PC-3 (cell line): ENCODE data around the gene ACAD8. TPM values are rescaled to one million over a fixed set of nuclear protein-coding genes. Genes with fewer than 3 reads are reported as not detected.

Experiments
- ATAC-seq: fragments of 200-7000 bp; cut with Tn5 transposase; 2 replicates; pipeline ENCODE4 v1.9.1; 2020; ENCODE audit warnings: mild to moderate bottlenecking, moderate library complexity
- BruUV-seq: library from RNA; stranded (reverse); fragments of 400-500 nt; replicated peaks from 2 replicates; lab custom pipeline; 2021; lab: Mats Ljungman, UMichigan
- CTCF ChIA-PET: fragments of 300-600 bp; sonication (Branson Sonifier 250); formaldehyde crosslinking; loops from one replicate; lab custom pipeline; 2022; ENCODE audit warnings: antibody characterized with exemption; lab: Charles Lee
- POLR2A ChIA-PET: fragments of 300-600 bp; sonication (Branson Sonifier 250); formaldehyde crosslinking; loops from one replicate; lab custom pipeline; 2022; ENCODE audit warnings: antibody characterized with exemption; ENCODE audit not compliant: unreplicated experiment; lab: Charles Lee
- DNase-seq: peaks from one replicate; pipeline ENCODE4 v3.0.0-alpha.2; 2015
- H2AFZ ChIP-seq: fragments of 300-600 bp; sonication (generic); 2 replicates; pipeline ENCODE4 v1.6.0; 2016; ENCODE audit warnings: antibody characterized with exemption, low read length
- H3F3A ChIP-seq: fragments of 300-600 bp; sonication (generic); one replicate; pipeline ENCODE4 v1.6.0; 2017; ENCODE audit warnings: antibody characterized with exemption, low read length, control low read depth, mild to moderate bottlenecking; ENCODE audit not compliant: unreplicated experiment
- H3K27ac ChIP-seq: fragments of 300-600 bp; sonication (generic); 2 replicates; pipeline ENCODE4 v1.5.1; 2016; ENCODE audit warnings: mild to moderate bottlenecking, low read length
- H3K27me3 ChIP-seq: fragments of 300-600 bp; sonication (generic); 2 replicates; pipeline ENCODE4 v1.6.1; 2016; ENCODE audit warnings: low read length, mixed read lengths
- H3K36me3 ChIP-seq: fragments of 300-600 bp; sonication (generic); 2 replicates; pipeline ENCODE4 v1.6.1; 2016; ENCODE audit warnings: low read depth, mixed run types, low read length, mixed read lengths
- H3K4me1 ChIP-seq: fragments of 300-600 bp; sonication (generic); 2 replicates; pipeline ENCODE4 v1.5.1; 2016; ENCODE audit warnings: low read length; ENCODE audit not compliant: insufficient read depth
- H3K4me2 ChIP-seq: fragments of 300-600 bp; sonication (generic); 2 replicates; pipeline ENCODE4 v1.6.0; 2016; ENCODE audit warnings: low read length
- H3K4me3 ChIP-seq: fragments of 300-600 bp; sonication (generic); 2 replicates; pipeline ENCODE4 v1.5.1; 2016; ENCODE audit warnings: mild to moderate bottlenecking, low read length, mixed read lengths
- H3K79me2 ChIP-seq: fragments of 300-600 bp; sonication (generic); 2 replicates; pipeline ENCODE4 v1.6.1; 2017; ENCODE audit warnings: low read length, mixed read lengths
- H3K9ac ChIP-seq: fragments of 300-600 bp; sonication (generic); 2 replicates; pipeline ENCODE4 v1.6.0; 2016; ENCODE audit warnings: mild to moderate bottlenecking, low read length
- H3K9me2 ChIP-seq: fragments of 300-600 bp; sonication (generic); replicated peaks from 2 replicates; pipeline ENCODE4 v1.6.1; 2016; ENCODE audit warnings: mixed run types, low read length, mixed read lengths
- H3K9me3 ChIP-seq: fragments of 300-600 bp; sonication (generic); 2 replicates; pipeline ENCODE4 v1.6.1; 2016; ENCODE audit warnings: low read length, mixed read lengths
- H4K20me1 ChIP-seq: fragments of 300-600 bp; sonication (generic); 2 replicates; pipeline ENCODE4 v1.6.1; 2016; ENCODE audit warnings: low read length, mixed read lengths
- EZH2 ChIP-seq: fragments of 300-600 bp; sonication (generic); IDR thresholded peaks from one replicate; pipeline ENCODE4 v1.6.1; 2017; ENCODE audit warnings: antibody characterized with exemption, mild to moderate bottlenecking, low read length; ENCODE audit not compliant: unreplicated experiment
- EZH2phosphoT487 ChIP-seq: fragments of 300-600 bp; sonication (generic); IDR thresholded peaks from 2 replicates; pipeline ENCODE4 v1.6.1; 2018; ENCODE audit warnings: mild to moderate bottlenecking, antibody characterized with exemption, low read length, borderline replicate concordance
- intact Hi-C: fragments of 100-400 bp; cut with micrococcal nuclease; formaldehyde crosslinking; loops from 2 replicates; pipeline ENCODE4 v1.9.0; 2023
- total RNA-seq: library from RNA; depleted of rRNA; stranded (reverse); fragments of >200 nt; gene quantifications from 2 replicates; pipeline ENCODE4 v1.2.3, GENCODE V29; 2014
- TF ChIP-seq, protein P1 (sequence below): fragments of 300-600 bp; sonication (generic); conservative IDR thresholded peaks from 2 replicates; pipeline ENCODE4 v1.5.1; 2017; ENCODE audit warnings: antibody characterized with exemption, low read depth, mild to moderate bottlenecking, low read length

Gene ACAD8
- total RNA-seq, 1 experiment from 2014 or later, result 22.6 TPM

DNA sequence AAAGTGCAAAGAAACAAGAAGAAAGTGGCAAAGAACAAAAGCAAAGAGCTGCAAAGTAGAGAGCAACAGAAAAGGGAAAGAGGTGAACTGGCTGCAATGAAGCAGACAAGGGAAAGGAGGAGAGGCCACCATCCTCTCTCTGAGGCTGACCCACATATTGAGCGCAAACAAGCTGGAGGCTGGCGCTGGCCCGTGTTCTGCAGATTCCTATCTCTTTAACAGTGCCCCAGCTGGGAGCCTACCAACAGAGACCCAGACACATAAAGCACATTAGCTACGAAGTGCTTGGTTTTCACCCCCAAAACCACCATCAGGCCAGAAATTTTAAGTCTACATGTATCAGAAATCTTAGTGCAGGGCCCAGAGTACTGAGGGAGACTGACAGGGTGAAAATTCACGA, 47.2 kb upstream of the ACAD8 start:
- no peak for TF ChIP-seq EZH2
- TF ChIP-seq, protein P1, sequence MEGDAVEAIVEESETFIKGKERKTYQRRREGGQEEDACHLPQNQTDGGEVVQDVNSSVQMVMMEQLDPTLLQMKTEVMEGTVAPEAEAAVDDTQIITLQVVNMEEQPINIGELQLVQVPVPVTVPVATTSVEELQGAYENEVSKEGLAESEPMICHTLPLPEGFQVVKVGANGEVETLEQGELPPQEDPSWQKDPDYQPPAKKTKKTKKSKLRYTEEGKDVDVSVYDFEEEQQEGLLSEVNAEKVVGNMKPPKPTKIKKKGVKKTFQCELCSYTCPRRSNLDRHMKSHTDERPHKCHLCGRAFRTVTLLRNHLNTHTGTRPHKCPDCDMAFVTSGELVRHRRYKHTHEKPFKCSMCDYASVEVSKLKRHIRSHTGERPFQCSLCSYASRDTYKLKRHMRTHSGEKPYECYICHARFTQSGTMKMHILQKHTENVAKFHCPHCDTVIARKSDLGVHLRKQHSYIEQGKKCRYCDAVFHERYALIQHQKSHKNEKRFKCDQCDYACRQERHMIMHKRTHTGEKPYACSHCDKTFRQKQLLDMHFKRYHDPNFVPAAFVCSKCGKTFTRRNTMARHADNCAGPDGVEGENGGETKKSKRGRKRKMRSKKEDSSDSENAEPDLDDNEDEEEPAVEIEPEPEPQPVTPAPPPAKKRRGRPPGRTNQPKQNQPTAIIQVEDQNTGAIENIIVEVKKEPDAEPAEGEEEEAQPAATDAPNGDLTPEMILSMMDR, result no peak
- no peak for TF ChIP-seq EZH2phosphoT487
- H3K36me3 ChIP-seq, result peaks cover 83% of the 10 kb centered on the region

DNA sequence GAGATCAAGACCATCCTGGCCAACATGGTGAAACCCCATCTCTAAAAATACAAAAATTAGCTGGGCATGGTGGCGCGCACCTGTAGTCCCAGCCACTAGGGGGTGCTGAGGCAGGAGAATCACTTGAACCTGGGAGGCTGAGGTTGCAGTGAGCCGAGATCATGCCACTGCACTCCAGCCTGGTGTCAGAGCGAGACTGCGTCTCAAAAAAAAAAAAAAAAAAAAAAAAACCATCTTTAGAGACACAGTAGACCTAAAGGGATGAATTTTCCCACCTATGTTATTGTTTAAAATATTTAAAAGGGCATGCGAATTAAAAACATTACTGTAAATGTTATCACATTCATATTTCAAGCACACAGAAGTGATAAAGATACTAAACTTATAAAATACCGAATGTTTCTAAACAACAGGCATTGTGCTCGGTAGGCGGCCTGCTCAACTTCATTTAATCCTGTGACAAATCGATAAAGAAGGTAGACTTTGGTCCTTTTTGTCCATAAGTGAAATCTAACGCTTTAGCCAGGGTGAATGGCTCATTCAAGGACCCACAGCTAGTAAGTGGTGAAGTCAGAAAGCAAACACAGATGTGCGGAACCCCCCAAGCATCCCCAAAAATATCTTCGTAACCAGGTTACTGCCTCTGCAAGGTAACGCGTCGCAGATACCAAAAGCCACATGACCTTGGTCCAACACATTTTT, 45.7 kb upstream of the ACAD8 start:
- TF ChIP-seq, protein P1, result peak; percentile 75
- no peak for TF ChIP-seq EZH2phosphoT487
- H2AFZ ChIP-seq, result no peak overlapping the region
- no peaks in the 10 kb centered on the region for H3K27me3 ChIP-seq
- peaks cover 74% of the 10 kb centered on the region for H3K36me3 ChIP-seq
- DNase-seq, result peak; percentile 46
- H3K27ac ChIP-seq, result no peak overlapping the region
- CTCF ChIA-PET, result no interaction called here
- BruUV-seq, result no TSS peak
- H3K4me1 ChIP-seq, result no peaks in the 10 kb centered on the region
- no peak overlapping the region for H3K4me2 ChIP-seq
- intact Hi-C loops, result loop anchor here (2.0 kb wide), 1 partner anchor 37 kb away; no protein-coding TSS in a partner anchor
- no peaks in the 10 kb centered on the region for H3K9me2 ChIP-seq
- H3F3A ChIP-seq, result no peaks in the 10 kb centered on the region
- H3K79me2 ChIP-seq, result peaks cover 21% of the 10 kb centered on the region
- H3K9me3 ChIP-seq, result no peaks in the 10 kb centered on the region
- peak; percentile 35 for ATAC-seq
- H4K20me1 ChIP-seq, result no peaks in the 10 kb centered on the region
- POLR2A ChIA-PET, result no interaction called here
- H3K9ac ChIP-seq, result no peak overlapping the region
- H3K4me3 ChIP-seq, result no peak overlapping the region

More for the DNA sequence above, 47.2 kb upstream of the ACAD8 start:
- H3K79me2 ChIP-seq, result peaks cover 6% of the 10 kb centered on the region
- no peak overlapping the region for H3K9ac ChIP-seq
- no peaks in the 10 kb centered on the region for H3K27me3 ChIP-seq
- no peak overlapping the region for H3K4me3 ChIP-seq
- no peaks in the 10 kb centered on the region for H3F3A ChIP-seq
- ChIA-PET POLR2A (no interaction called here), CTCF (no interaction called here)
- no peaks in the 10 kb centered on the region for H3K4me1 ChIP-seq
- no peak overlapping the region for H2AFZ ChIP-seq
- no peaks in the 10 kb centered on the region for H3K9me3 ChIP-seq
- ATAC-seq (no peak), DNase-seq (no peak)
- intact Hi-C loops, result no loop called here
- no peak overlapping the region for H3K27ac ChIP-seq
- no peaks in the 10 kb centered on the region for H3K9me2 ChIP-seq
- no peaks in the 10 kb centered on the region for H4K20me1 ChIP-seq
- no TSS peak for BruUV-seq
- no peak overlapping the region for H3K4me2 ChIP-seq

DNA sequence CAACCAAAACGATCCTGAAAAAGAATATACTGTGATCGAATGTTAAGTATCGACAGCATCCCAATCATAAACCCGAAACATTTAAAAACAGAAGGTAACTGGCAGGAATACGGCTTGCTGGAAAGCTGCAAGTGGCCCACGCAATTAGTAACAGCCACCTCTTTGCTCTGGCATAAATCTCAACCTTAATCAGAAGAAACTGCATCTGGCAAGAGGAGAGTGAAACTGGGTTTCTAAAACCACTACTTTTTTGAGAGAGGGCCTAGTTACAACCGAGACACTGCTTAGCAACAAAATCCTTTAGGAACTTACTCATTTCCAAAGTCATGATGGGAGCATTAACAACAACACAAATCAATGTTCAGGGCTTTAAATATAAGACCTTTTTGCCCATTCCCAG, 37.5 kb upstream of the ACAD8 start:
- no peaks in the 10 kb centered on the region for H3K4me1 ChIP-seq
- no peaks in the 10 kb centered on the region for H3K9me3 ChIP-seq
- no peak for ATAC-seq
- peaks cover 44% of the 10 kb centered on the region for H3K36me3 ChIP-seq
- H3K27me3 ChIP-seq, result no peaks in the 10 kb centered on the region
- H3K4me3 ChIP-seq, result no peak overlapping the region
- DNase-seq, result no peak
- intact Hi-C loops, result no loop called here
- peaks cover 20% of the 10 kb centered on the region for H4K20me1 ChIP-seq
- ChIA-PET POLR2A (no interaction called here), CTCF (no interaction called here)
- no peak overlapping the region for H3K4me2 ChIP-seq
- H3F3A ChIP-seq, result no peaks in the 10 kb centered on the region
- H3K27ac ChIP-seq, result no peak overlapping the region
- H3K79me2 ChIP-seq, result peaks cover 85% of the 10 kb centered on the region
- H3K9ac ChIP-seq, result no peak overlapping the region
- no TSS peak for BruUV-seq
- H3K9me2 ChIP-seq, result no peaks in the 10 kb centered on the region
- no peak overlapping the region for H2AFZ ChIP-seq
- TF ChIP-seq, protein P1, result no peak
- no peak for TF ChIP-seq EZH2
- no peak for TF ChIP-seq EZH2phosphoT487
